Naive thymus-derived CD8-positive, alpha-beta T cell (primary cell): ENCODE data around the gene CYB561. TPM values are rescaled to one million over a fixed set of nuclear protein-coding genes. Genes with fewer than 3 reads are reported as not detected.
A peak's percentile ranks its signal among the peaks of the same experiment; 100 is the strongest.

Experiments used
- ATAC-seq, 2 donors: fragments of 150-1000 bp; cut with Tn5 transposase in 1 of 2; sonication (Bioruptor Pico), chemical (Tn5 transposase) in 1 of 2; 1 replicate in 1 of 2; 2 replicates in 1 of 2; pipeline ENCODE4 v1.10.0; 2021; ENCODE audit warnings: mild to moderate bottlenecking in 2 of 2, moderate library complexity in 2 of 2
- POLR2A ChIA-PET: fragments of 350-600 bp; sonication (Branson Sonifier 250); formaldehyde crosslinking; loops from one replicate; lab custom pipeline; 2021; ENCODE audit warnings: antibody characterized with exemption; lab: Charles Lee
- DNase-seq, 10 donors: peaks; one replicate each; pipeline versions ENCODE4 v3.0.0 to v3.0.0-alpha.2; 2020 to 2022
- H3K27ac Mint-ChIP-seq, 10 donors: one replicate each; pipeline ENCODE4 v1.8.0; 2020 to 2022; ENCODE audit warnings: mild to moderate bottlenecking in 10 of 10, mixed read lengths in 10 of 10, moderate library complexity in 4 of 10, inconsistent platforms in 1 of 10
- H3K27me3 Mint-ChIP-seq, 5 donors: one replicate each; pipeline ENCODE4 v1.8.0; 2021 to 2022; ENCODE audit warnings: mixed read lengths in 5 of 5
- H3K36me3 Mint-ChIP-seq, 3 donors: one replicate each; pipeline ENCODE4 v1.8.0; 2020 to 2022; ENCODE audit warnings: mixed read lengths in 3 of 3, mild to moderate bottlenecking in 2 of 3, inconsistent platforms in 1 of 3
- H3K4me1 Mint-ChIP-seq, 4 donors: one replicate each; pipeline ENCODE4 v1.8.0; 2021 to 2022; ENCODE audit warnings: mixed read lengths in 4 of 4
- H3K4me3 Mint-ChIP-seq, 10 donors: one replicate each; pipeline ENCODE4 v1.8.0; 2020 to 2022; ENCODE audit warnings: mild to moderate bottlenecking in 10 of 10, mixed read lengths in 10 of 10, moderate library complexity in 6 of 10, inconsistent platforms in 1 of 10
- H3K9me3 Mint-ChIP-seq, 9 donors: one replicate each; pipeline ENCODE4 v1.8.0; 2020 to 2022; ENCODE audit warnings: mixed read lengths in 9 of 9, mild to moderate bottlenecking in 3 of 9, inconsistent platforms in 1 of 9, moderate library complexity in 1 of 9
- polyA plus RNA-seq, 3 donors: library from polyadenylated mRNA; unstranded; fragments of 300-500 nt; fragmentation: Illumina TruSeq; gene quantifications; one replicate each; pipeline ENCODE4 v1.2.3, GENCODE V29; 2021
- total RNA-seq, 8 experiments: library from RNA in 2 of 8; stranded (reverse) in 2 of 8; gene quantifications; one replicate each; pipeline ENCODE4 v1.2.3 and lab custom pipeline; 2021 to 2026

The CYB561 gene
- total and polyA plus RNA-seq, 5 experiments from 2014 or later: 1.2 to 10.3 (median 6.0) TPM

- H3K36me3 Mint-ChIP-seq: peaks cover 0 to 3% (median 3%) of the 10 kb centered on the region in 3 donors
- POLR2A ChIA-PET: interaction anchor here (0.9 to 2.4 kb wide), 9 partner anchors 9 to 283 kb away, joined by 3 to 12 read pairs (median 6); partner anchors contain the start of gene MAP3K3
These were observed 19.8 kb downstream of the CYB561 start for GRCh38 chr17:63426041-63426916.

GRCh38 chr17:63425483-63425882 is 20.6 kb downstream of the CYB561 start:
- ATAC-seq (peak; percentile 73 to 86), DNase-seq (peak; percentile 39 to 82 (median 67))
- POLR2A ChIA-PET: interaction anchor here (0.9 to 2.4 kb wide), 8 partner anchors 10 to 284 kb away, joined by 3 to 12 read pairs (median 6); no protein-coding TSS in a partner anchor
- Mint-ChIP-seq H3K27me3 (no peaks in the 10 kb centered on the region), H3K27ac (peak overlapping the region in 3 of 10 donors; percentile 31 to 50 (median 35)), H3K4me3 (peak overlapping the region in 2 of 10 donors; percentile 15 to 20), H3K4me1 (peaks cover 14 to 40% (median 36%) of the 10 kb centered on the region in 4 donors), H3K9me3 (no peaks in the 10 kb centered on the region), H3K36me3 (peaks cover 0 to 5% (median 5%) of the 10 kb centered on the region in 3 donors)

More at GRCh38 chr17:63426041-63426916, 19.8 kb downstream of the CYB561 start:
- peak overlapping the region in 1 of 10 donors; percentile 36 for H3K4me3 Mint-ChIP-seq
- peak overlapping the region in 2 of 10 donors; percentile 8 to 56 for H3K27ac Mint-ChIP-seq
- H3K4me1 Mint-ChIP-seq: peaks cover 11 to 36% (median 33%) of the 10 kb centered on the region in 4 donors
- ATAC-seq (no peak), DNase-seq (no peak)
- H3K27me3 Mint-ChIP-seq: no peaks in the 10 kb centered on the region
- H3K9me3 Mint-ChIP-seq: no peaks in the 10 kb centered on the region

GRCh38 chr17:63423963-63424362 is 22.1 kb downstream of the CYB561 start:
- Mint-ChIP-seq H3K36me3 (peaks cover 0 to 5% (median 5%) of the 10 kb centered on the region in 3 donors), H3K27me3 (no peaks in the 10 kb centered on the region), H3K27ac (peak overlapping the region in 1 of 10 donors; percentile 58), H3K4me3 (no peak overlapping the region), H3K9me3 (no peaks in the 10 kb centered on the region), H3K4me1 (peaks cover 22 to 53% (median 46%) of the 10 kb centered on the region in 4 donors)
- POLR2A ChIA-PET: interaction anchor here (2.4 kb wide), 1 partner anchor 55 kb away, joined by 12 read pairs; no protein-coding TSS in a partner anchor
- no peak for ATAC-seq
- DNase-seq: no peak

GRCh38 chr17:63423251-63423950 is 22.7 kb downstream of the CYB561 start:
- Mint-ChIP-seq H3K36me3 (peaks cover 0 to 5% (median 5%) of the 10 kb centered on the region in 3 donors), H3K4me3 (no peak overlapping the region), H3K4me1 (peaks cover 22 to 49% (median 43%) of the 10 kb centered on the region in 4 donors), H3K27ac (peak overlapping the region in 1 of 10 donors; percentile 58), H3K27me3 (no peaks in the 10 kb centered on the region), H3K9me3 (no peaks in the 10 kb centered on the region)
- ATAC-seq: no peak
- no peak for DNase-seq
- POLR2A ChIA-PET: interaction anchor here (1.1 kb wide), 1 partner anchor 272 kb away, joined by 4 read pairs; no protein-coding TSS in a partner anchor

- DNase-seq (no peak), ATAC-seq (no peak)
- Mint-ChIP-seq H3K36me3 (peaks cover 0 to 5% (median 5%) of the 10 kb centered on the region in 3 donors), H3K9me3 (no peaks in the 10 kb centered on the region), H3K4me1 (peaks cover 15 to 35% (median 29%) of the 10 kb centered on the region in 4 donors), H3K27ac (peak overlapping the region in 4 of 10 donors; percentile 4 to 78 (median 60)), H3K4me3 (no peak overlapping the region), H3K27me3 (no peaks in the 10 kb centered on the region)
- POLR2A ChIA-PET: interaction anchor here (1.1 kb wide), 1 partner anchor 273 kb away, joined by 4 read pairs; no protein-coding TSS in a partner anchor
These were observed 24.1 kb downstream of the CYB561 start for GRCh38 chr17:63421681-63422645.

GRCh38 chr17:63420868-63421680 is 25.0 kb downstream of the CYB561 start:
- Mint-ChIP-seq H3K9me3 (no peaks in the 10 kb centered on the region), H3K4me1 (peaks cover 14 to 27% (median 21%) of the 10 kb centered on the region in 4 donors), H3K4me3 (peak overlapping the region in 5 of 10 donors; percentile 10 to 69 (median 34)), H3K27ac (peak overlapping the region in 5 of 10 donors; percentile 53 to 86 (median 78)), H3K36me3 (peaks cover 0 to 9% (median 5%) of the 10 kb centered on the region in 3 donors), H3K27me3 (no peaks in the 10 kb centered on the region)
- DNase-seq (no peak), ATAC-seq (no peak)
- POLR2A ChIA-PET: no interaction called here

- Mint-ChIP-seq H3K4me3 (peak overlapping the region; percentile 6 to 69 (median 48)), H3K27me3 (no peaks in the 10 kb centered on the region), H3K27ac (peak overlapping the region; percentile 1 to 92 (median 81)), H3K9me3 (no peaks in the 10 kb centered on the region), H3K4me1 (peaks cover 11 to 22% (median 15%) of the 10 kb centered on the region in 4 donors), H3K36me3 (peaks cover 0 to 12% (median 5%) of the 10 kb centered on the region in 3 donors)
- DNase-seq: peak in 6 of 10 donors; percentile 22 to 56 (median 42)
- peak; percentile 95 to 97 for ATAC-seq
- POLR2A ChIA-PET: interaction anchor here (0.6 to 1.2 kb wide), 4 partner anchors 18 to 486 kb away, joined by 3 read pairs; partner anchors contain the start of gene CYB561
These were observed 25.9 kb downstream of the CYB561 start for GRCh38 chr17:63419949-63420867.

GRCh38 chr17:63419398-63419797 is 26.7 kb downstream of the CYB561 start:
- Mint-ChIP-seq H3K27ac (peak overlapping the region in 7 of 10 donors; percentile 53 to 87 (median 74)), H3K4me1 (peaks cover 11 to 22% (median 15%) of the 10 kb centered on the region in 4 donors), H3K36me3 (peaks cover 0 to 17% (median 5%) of the 10 kb centered on the region in 3 donors), H3K4me3 (peak overlapping the region in 3 of 10 donors; percentile 34 to 69 (median 54)), H3K27me3 (no peaks in the 10 kb centered on the region), H3K9me3 (no peaks in the 10 kb centered on the region)
- DNase-seq: no peak
- POLR2A ChIA-PET: interaction anchor here (0.6 to 1.2 kb wide), 3 partner anchors 19 to 485 kb away, joined by 3 read pairs; no protein-coding TSS in a partner anchor
- no peak for ATAC-seq

GRCh38 chr17:63418540-63418939 is 27.6 kb downstream of the CYB561 start:
- Mint-ChIP-seq H3K9me3 (no peaks in the 10 kb centered on the region), H3K27me3 (no peaks in the 10 kb centered on the region)

More at GRCh38 chr17:63418540-63418939, 27.6 kb downstream of the CYB561 start:
- ATAC-seq (no peak), DNase-seq (no peak)
- Mint-ChIP-seq H3K27ac (peak overlapping the region in 1 of 10 donors; percentile 66), H3K4me1 (peaks cover 11 to 22% (median 15%) of the 10 kb centered on the region in 4 donors), H3K4me3 (no peak overlapping the region), H3K36me3 (peaks cover 0 to 19% (median 5%) of the 10 kb centered on the region in 3 donors)
- POLR2A ChIA-PET: interaction anchor here (0.6 to 1.2 kb wide), 2 partner anchors 190 to 695 kb away, joined by 3 read pairs; no protein-coding TSS in a partner anchor
